Endothelial cell (in vitro differentiated cells): ENCODE measurements around the gene TOM1. TPM values are rescaled to one million over a fixed set of nuclear protein-coding genes. Genes with fewer than 3 reads are reported as not detected.
A peak's percentile ranks its signal among the peaks of the same experiment; 100 is the strongest.

Experiments used
- DNase-seq: peaks from one replicate; pipeline ENCODE4 v3.0.0; 2021; ENCODE audit warnings: low spot score
- H3K27ac Mint-ChIP-seq: one replicate; pipeline ENCODE4 v1.8.0; 2021; ENCODE audit warnings: mixed read lengths, inconsistent platforms; ENCODE audit not compliant: unreplicated experiment
- H3K27me3 Mint-ChIP-seq: one replicate; pipeline ENCODE4 v1.8.0; 2021; ENCODE audit warnings: mild to moderate bottlenecking, moderate library complexity, mixed read lengths, inconsistent platforms; ENCODE audit not compliant: unreplicated experiment
- H3K36me3 Mint-ChIP-seq: one replicate; pipeline ENCODE4 v1.8.0; 2021; ENCODE audit warnings: mild to moderate bottlenecking, low read depth, mixed read lengths, inconsistent platforms; ENCODE audit not compliant: unreplicated experiment
- H3K4me1 Mint-ChIP-seq: one replicate; pipeline ENCODE4 v1.8.0; 2021; ENCODE audit warnings: mild to moderate bottlenecking, mixed read lengths, inconsistent platforms; ENCODE audit not compliant: unreplicated experiment
- H3K4me3 Mint-ChIP-seq: one replicate; pipeline ENCODE4 v1.8.0; 2021; ENCODE audit warnings: mild to moderate bottlenecking, mixed read lengths, inconsistent platforms; ENCODE audit not compliant: unreplicated experiment
- H3K9me3 Mint-ChIP-seq: one replicate; pipeline ENCODE4 v1.8.0; 2021; ENCODE audit warnings: mixed read lengths, inconsistent platforms; ENCODE audit not compliant: unreplicated experiment
- CTCF ChIP-seq: fragments of 200-600 bp; sonication (generic); IDR thresholded peaks from one replicate; pipeline ENCODE4 v1.5.0; 2021; ENCODE audit warnings: antibody characterized with exemption; ENCODE audit not compliant: unreplicated experiment
- total RNA-seq: library from RNA; stranded (reverse); fragmentation: NEBNext Ultra II Directional; extraction: Animal tissue kit (Norgen Biotek cat#: 25700); gene quantifications from one replicate; pipeline ENCODE4 v1.2.1, GENCODE V29; 2021; ENCODE audit not compliant: unreplicated experiment

Gene TOM1
- total RNA-seq, 1 donor from 2014 or later: 32.0 TPM

DNA sequence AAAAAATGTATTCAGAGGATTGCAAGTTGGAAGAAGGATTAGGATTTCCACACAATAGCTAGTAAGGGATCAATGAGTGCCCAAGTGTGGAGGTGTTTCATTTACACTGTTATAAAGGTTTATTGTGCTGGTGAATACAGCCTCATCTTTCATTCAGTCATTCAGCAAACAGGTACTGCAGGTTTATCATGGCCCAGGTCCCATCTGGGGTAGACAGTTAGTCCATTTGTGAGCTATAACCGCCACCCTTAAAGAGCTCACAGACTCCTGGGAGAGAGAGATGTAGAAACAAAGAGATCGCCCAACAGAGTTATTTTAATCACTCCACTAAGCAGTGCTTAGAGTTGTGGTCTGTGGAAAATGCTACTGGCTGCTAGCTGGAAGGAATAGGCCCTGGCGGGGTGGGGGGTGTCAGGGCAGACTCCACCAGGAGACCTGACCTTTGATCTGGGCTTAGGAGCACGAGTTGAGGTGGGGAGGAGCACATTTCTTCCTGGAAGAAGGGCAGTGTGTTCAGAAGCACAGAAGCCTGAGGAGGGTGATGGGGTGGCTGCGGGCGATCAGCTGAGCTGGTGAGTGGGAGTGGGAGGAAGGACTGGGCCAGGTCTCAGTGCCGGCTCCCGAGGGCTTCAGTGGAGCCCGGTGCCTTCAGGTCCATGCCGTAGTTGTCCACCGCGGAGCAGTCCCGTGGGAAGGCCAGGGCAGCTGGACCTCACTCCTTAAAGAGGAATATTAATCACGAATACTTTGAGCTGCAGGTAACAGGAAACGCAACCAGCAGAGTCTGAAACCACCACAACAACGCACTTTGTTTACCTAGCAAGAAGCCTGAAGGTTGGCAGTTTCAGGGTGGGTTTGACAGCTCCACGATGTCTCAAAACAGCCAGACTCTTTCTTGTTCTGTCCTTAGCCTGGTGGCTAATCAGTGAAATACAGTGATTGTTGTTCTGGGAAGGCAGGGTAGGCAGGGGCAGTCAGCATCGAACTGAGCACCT is 11.2 kb downstream of the TOM1 start:
- H3K27ac Mint-ChIP-seq: no peak overlapping the region
- H3K4me3 Mint-ChIP-seq: no peak overlapping the region
- no peaks in the 10 kb centered on the region for H3K9me3 Mint-ChIP-seq
- peaks cover 7% of the 10 kb centered on the region for H3K27me3 Mint-ChIP-seq
- no peak for TF ChIP-seq CTCF
- no peak for DNase-seq
- H3K36me3 Mint-ChIP-seq: no peaks in the 10 kb centered on the region
- peaks cover 35% of the 10 kb centered on the region for H3K4me1 Mint-ChIP-seq

GRCh38 chr22:35311551-35311999 is 11.9 kb downstream of the TOM1 start:
- TF ChIP-seq CTCF: no peak
- DNase-seq: no peak
- no peaks in the 10 kb centered on the region for H3K36me3 Mint-ChIP-seq
- H3K4me1 Mint-ChIP-seq: peaks cover 29% of the 10 kb centered on the region
- no peak overlapping the region for H3K4me3 Mint-ChIP-seq
- H3K27me3 Mint-ChIP-seq: peaks cover 7% of the 10 kb centered on the region
- no peaks in the 10 kb centered on the region for H3K9me3 Mint-ChIP-seq
- no peak overlapping the region for H3K27ac Mint-ChIP-seq

DNA sequence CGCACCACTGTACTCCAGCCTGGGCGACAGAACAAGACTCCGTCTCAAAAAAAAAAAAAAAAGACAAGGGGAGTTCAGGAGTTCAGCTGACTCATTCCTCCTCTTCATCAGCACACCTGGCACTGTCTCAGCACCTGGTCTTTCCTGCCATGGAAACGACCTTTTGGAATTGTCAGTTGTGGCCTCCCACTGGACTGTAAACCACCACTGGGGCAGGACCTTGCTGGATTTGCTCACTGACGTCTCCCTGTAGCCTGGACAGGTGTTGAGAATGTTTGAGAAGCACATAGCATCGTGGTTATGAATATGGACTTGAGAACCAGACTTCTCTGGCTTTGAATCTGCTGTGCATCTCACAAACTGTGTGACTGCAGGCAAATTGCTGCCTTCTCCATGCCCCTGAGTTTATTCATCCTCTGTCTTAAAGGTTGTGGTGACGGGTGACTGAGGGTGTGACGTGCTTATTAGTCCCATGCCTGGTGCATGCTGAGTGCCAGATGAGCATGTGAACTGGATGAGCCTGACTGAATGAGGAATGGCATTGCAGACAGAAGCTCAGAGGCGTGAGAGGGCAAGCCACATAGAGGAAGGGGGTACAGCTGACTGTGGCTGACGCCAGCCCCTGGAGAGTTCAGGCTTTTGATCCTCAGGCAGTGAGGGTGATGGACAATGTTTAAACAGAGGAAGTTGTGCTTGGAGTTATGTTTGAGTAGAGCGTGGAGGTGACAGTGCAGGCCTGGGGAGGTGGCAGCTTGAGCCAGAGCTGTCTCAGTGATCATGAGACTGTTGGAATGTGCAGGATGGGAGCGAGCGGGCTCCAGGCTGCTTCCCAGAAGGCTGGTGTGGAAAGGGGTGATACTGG is 12.7 kb downstream of the TOM1 start:
- no peaks in the 10 kb centered on the region for H3K9me3 Mint-ChIP-seq
- H3K27me3 Mint-ChIP-seq: peaks cover 6% of the 10 kb centered on the region
- H3K27ac Mint-ChIP-seq: peak overlapping the region; percentile 67
- peaks cover 23% of the 10 kb centered on the region for H3K4me1 Mint-ChIP-seq
- no peaks in the 10 kb centered on the region for H3K36me3 Mint-ChIP-seq
- DNase-seq: no peak
- H3K4me3 Mint-ChIP-seq: peak overlapping the region; percentile 11
- TF ChIP-seq CTCF: no peak

DNA sequence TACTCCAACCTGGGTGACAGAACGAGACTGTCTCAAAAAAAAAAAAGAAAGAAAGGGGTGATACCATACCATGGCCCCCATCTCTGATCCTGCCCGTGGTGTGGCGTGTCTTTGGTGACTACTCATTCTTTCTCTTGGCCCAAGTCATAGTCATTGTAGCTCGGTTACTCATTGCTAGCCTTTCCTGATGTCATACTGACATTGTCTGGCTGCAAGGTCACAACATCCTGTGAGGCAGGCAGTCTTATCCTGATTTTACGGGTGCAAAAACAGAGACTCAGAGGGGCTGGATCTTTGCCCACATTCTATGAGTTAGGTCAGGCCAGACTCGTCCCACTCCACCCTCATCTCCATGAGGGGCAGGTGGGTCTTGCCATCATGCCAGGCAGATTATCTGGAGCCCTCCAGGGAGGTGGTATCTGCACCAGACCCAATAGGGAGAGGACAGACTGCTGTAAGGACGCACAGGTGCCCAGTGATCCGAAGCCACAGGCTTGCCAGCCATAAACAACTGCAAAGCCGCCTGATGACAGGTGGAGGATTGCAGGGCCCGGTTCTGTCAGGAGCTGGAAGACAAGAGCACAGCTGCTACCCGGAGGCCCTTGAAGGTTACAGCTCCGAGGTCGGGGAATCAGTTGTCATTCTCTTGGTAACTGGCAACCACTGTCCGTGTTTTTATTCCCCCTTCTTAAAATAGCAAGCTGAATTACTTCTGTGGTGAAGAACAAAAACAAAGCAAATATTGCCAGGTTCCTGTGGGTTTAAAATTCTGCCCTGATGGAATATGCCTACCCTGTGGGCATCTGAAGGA is 13.8 kb downstream of the TOM1 start:
- Mint-ChIP-seq H3K4me1 (peaks cover 23% of the 10 kb centered on the region), H3K27ac (peak overlapping the region; percentile 81), H3K9me3 (no peaks in the 10 kb centered on the region), H3K4me3 (no peak overlapping the region), H3K36me3 (peaks cover 4% of the 10 kb centered on the region), H3K27me3 (peaks cover 7% of the 10 kb centered on the region)
- no peak for DNase-seq
- TF ChIP-seq CTCF: no peak
